ENCODE data around the gene MEGF11.

DNA sequence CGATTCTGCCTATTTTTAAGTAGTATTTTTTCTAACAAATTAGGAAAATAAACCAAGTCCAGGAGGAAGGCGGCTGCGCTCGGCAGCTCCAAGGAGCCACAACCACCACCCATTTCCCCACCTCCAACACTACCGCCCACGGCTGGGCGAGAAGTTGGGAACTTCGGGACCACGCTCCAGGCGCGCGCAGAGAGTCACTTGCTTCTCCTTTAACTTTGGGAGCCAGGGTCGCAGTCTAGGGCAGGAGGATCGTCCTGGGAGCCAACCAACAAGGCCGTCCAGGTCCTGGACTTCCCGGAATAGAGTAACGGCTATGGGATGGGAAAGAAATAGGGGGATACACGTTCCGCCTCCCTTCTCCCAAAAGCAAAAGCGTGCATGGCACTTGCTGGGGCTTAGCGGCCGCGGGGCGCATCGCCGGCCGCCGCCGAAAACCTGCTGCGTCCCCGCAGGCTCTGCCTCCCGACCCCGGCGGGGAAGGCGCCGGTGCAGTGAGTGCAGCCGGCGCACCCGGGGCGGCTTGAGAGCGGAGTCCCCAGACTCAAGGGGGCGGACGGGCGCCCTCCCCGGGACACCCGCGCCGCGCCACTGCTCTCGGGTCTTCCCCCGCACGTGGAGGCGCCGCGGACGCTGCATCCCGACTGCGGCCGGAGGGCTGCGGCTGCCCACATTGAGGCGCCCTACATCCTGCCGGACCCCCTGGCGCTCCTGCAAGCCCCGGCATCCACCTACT is 699 bp downstream of the MEGF11 start:
- TF ChIP-seq GATA2 (IDR thresholded peaks at IDR 0.05; ENCODE audit: low read depth, low read length) (no peak), GATA3 (IDR thresholded peaks at IDR 0.05; ENCODE audit: low read depth, low read length) (no peak)
